Right lobe of liver (tissue), 6 donors: ENCODE data around the gene LMOD3. TPM values are rescaled to one million over a fixed set of nuclear protein-coding genes. Genes with fewer than 3 reads are reported as not detected.
A peak's percentile ranks its signal among the peaks of the same experiment; 100 is the strongest.

Experiments used
- ATAC-seq, 4 donors: fragments of 200-7000 bp; cut with Tn5 transposase; one replicate each; pipeline ENCODE4 v1.9.1; 2020; ENCODE audit warnings: mild to moderate bottlenecking in 4 of 4, moderate library complexity in 4 of 4
- DNase-seq, 3 donors: peaks; one replicate each; pipeline ENCODE4 v3.0.0-alpha.2; 2020
- H3K27ac ChIP-seq, 3 donors: fragments of 200-600 bp; one replicate each; pipeline ENCODE4 v1.8.0; 2022
- H3K27me3 ChIP-seq, 2 donors: fragments of 200-600 bp; one replicate each; pipeline ENCODE4 v1.8.0; 2022
- H3K36me3 ChIP-seq, 4 donors: fragments of 200-600 bp; sonication (generic) in 1 of 4; one replicate each; pipeline versions ENCODE4 v1.5.1 to v1.8.0; 2017 to 2022; ENCODE audit warnings: control low read depth in 1 of 4
- H3K4me1 ChIP-seq, 4 donors: fragments of 200-600 bp; sonication (generic) in 1 of 4; one replicate each; pipeline versions ENCODE4 v1.5.1 to v1.8.0; 2017 to 2022; ENCODE audit warnings: control low read depth in 1 of 4
- H3K4me3 ChIP-seq, 3 donors: fragments of 200-600 bp; one replicate each; pipeline ENCODE4 v1.8.0; 2022
- H3K9me3 ChIP-seq, 4 donors: fragments of 200-600 bp; sonication (generic) in 1 of 4; one replicate each; pipeline versions ENCODE4 v1.5.1 to v1.8.0; 2017 to 2022; ENCODE audit warnings: control low read depth in 1 of 4
- POLR2A ChIP-seq: fragments of 450-650 bp; IDR thresholded peaks from one replicate; pipeline ENCODE4 v1.6.1; 2017; ENCODE audit warnings: antibody characterized with exemption, mild to moderate bottlenecking
- WGBS: methylation state at CpG from one replicate; pipeline ENCODE4 v1.1.6; 2018; ENCODE audit warnings: low coverage, low lambda C conversion rate; ENCODE audit not compliant: insufficient coverage; ENCODE audit errors: missing lambda C conversion rate; 5-methylcytosine and 5-hydroxymethylcytosine counted together
- intact Hi-C, 2 donors: fragments of 100-400 bp; cut with DNase I; formaldehyde crosslinking; loops; one replicate each; pipeline versions ENCODE4 v1.11.2 to v1.14.1; 2022
- total RNA-seq, 6 experiments: library from RNA; depleted of rRNA in 2 of 6; stranded (reverse); fragments of >200 nt in 2 of 6; fragmentation: NEBNext Ultra II Directional in 3 of 6; extraction: Animal tissue kit (Norgen Biotek cat#: 25700) in 3 of 6; gene quantifications; one replicate each; pipeline versions ENCODE4 v1.1.0 to v1.2.4, GENCODE V29; 2016 to 2023
- TF ChIP-seq, protein P1 (sequence below), 4 donors: fragments of 200-600 bp in 3 of 4; fragments of 450-650 bp in 1 of 4; IDR thresholded peaks; one replicate each; pipeline versions ENCODE4 v1.5.1 to v1.8.0; 2016 to 2022; ENCODE audit warnings: antibody characterized with exemption in 4 of 4, mild to moderate bottlenecking in 2 of 4
- donor health status: DM: no; HTN: yes; CAD: no.
- donor health status: DM: no; HTN: no; CAD: no.
- donor health status: DM: no; HTN: no; CAD: no.
- donor health status: DM: no; HTN: yes; CAD: no.
- donor health status: DM: no; HTN: yes; CAD: no.

Gene LMOD3
- total RNA-seq, 6 experiments from 2014 or later: 0.07 to 0.25 (median 0.13) TPM; not detected in 3

GRCh38 chr3:69080233-69080920, 42.0 kb downstream of the LMOD3 start, which contains the start of gene UBA3:
Gene UBA3, minus strand, starts transcription at chr3:69080365. Its CDS starts 12 bp downstream, at chr3:69080353.
- peak; percentile 35 for TF ChIP-seq POLR2A
- TF ChIP-seq, protein P1, sequence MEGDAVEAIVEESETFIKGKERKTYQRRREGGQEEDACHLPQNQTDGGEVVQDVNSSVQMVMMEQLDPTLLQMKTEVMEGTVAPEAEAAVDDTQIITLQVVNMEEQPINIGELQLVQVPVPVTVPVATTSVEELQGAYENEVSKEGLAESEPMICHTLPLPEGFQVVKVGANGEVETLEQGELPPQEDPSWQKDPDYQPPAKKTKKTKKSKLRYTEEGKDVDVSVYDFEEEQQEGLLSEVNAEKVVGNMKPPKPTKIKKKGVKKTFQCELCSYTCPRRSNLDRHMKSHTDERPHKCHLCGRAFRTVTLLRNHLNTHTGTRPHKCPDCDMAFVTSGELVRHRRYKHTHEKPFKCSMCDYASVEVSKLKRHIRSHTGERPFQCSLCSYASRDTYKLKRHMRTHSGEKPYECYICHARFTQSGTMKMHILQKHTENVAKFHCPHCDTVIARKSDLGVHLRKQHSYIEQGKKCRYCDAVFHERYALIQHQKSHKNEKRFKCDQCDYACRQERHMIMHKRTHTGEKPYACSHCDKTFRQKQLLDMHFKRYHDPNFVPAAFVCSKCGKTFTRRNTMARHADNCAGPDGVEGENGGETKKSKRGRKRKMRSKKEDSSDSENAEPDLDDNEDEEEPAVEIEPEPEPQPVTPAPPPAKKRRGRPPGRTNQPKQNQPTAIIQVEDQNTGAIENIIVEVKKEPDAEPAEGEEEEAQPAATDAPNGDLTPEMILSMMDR (IDR thresholded peaks at IDR 0.05): no peak
- no peaks in the 10 kb centered on the region for H3K27me3 ChIP-seq
- peak within 1 kb of the TSS; percentile 85 to 92 (median 91) for H3K4me3 ChIP-seq
- WGBS: 4% methylated on average over 24 of the region's 37 CpGs
- peak; percentile 94 to 95 (median 95) for DNase-seq
- intact Hi-C loops: no loop called here
- no peaks in the 10 kb centered on the region for H3K9me3 ChIP-seq
- no peaks in the 10 kb centered on the region for H3K36me3 ChIP-seq
- peak; percentile 84 to 94 (median 90) for ATAC-seq
- H3K4me1 ChIP-seq: peaks cover 0 to 30% (median 6%) of the 10 kb centered on the region in 4 donors
- H3K27ac ChIP-seq: peak within 1 kb of the TSS; percentile 49 to 86 (median 80)

DNA sequence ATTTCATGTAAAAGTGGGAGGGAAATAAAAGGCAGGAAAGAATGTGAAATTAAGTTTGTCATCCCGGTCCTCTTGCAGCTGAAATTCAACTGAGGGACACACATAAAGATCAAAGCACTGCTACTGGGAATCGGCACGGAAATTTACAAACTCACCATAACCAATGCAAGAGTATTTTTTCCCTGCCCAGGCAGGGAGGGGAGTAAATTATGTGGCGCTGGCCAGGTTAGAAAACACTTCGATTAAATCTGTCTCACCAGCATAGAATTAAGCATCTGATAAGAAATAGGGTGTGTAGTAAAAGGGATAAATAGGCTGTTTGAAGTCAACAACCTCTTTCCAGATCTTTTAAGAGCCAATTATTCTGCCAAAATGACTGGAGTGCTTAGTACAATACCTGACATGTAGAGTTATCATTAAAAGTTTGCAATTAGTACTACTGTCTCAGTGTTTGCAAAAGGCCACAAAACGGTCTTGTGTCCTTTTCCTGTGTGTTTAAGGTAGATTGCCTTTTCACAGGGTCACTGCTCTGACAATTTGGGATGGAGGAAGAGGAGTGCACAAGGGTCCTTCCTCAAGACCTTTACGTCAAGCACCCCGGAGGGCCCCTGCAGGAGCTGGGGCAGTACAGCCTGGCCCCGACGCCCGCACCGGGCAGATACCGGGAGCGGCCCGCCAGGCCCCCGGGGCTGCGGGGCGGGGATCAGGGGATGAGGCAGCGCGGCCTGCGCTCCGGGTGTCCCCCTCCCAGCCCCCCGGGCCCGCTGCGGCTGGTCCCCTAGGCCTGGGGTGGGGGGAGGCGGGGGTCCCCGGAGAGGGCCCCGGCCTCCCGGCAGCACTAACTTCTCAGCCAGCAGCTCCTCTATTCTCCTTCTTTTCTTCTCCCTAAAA, 42.9 kb downstream of the LMOD3 start:
- Histone ChIP-seq H3K9me3 (no peaks in the 10 kb centered on the region), H3K4me3 (peak overlapping the region; percentile 85 to 92 (median 91)), H3K4me1 (peaks cover 0 to 30% (median 6%) of the 10 kb centered on the region in 4 donors), H3K36me3 (peaks cover 0 to 7% (median 0%) of the 10 kb centered on the region in 4 donors), H3K27me3 (no peaks in the 10 kb centered on the region), H3K27ac (peak overlapping the region; percentile 49 to 86 (median 80))
- no peak for TF ChIP-seq POLR2A
- TF ChIP-seq, protein P1 (IDR thresholded peaks at IDR 0.05): no peak
- ATAC-seq (peak; percentile 20 to 63 (median 53)), DNase-seq (peak in 2 of 3 donors; percentile 35 to 59)
- intact Hi-C loops: no loop called here
- WGBS: 2% methylated on average over 21 of the region's 29 CpGs

DNA sequence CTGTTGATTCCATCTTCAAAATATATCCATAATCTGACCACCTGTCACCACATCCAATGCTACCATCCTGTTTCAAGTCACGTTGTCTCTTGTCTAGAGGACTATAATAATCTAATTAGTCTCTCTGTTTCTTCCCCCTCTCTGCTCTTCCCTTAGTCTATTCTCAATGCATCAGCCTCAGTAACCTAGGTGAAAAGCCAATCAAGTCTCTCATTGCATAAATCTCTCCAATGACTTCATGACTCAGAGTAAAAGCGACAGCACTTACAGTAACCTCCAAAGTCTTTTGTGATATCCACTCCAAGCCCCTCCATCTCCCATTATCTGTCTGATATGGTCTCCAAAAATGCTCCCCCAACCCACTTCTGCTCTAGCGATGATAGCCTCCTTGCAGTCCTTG, 49.5 kb downstream of the LMOD3 start:
- H3K9me3 ChIP-seq: no peaks in the 10 kb centered on the region
- H3K4me3 ChIP-seq: no peak overlapping the region
- no peaks in the 10 kb centered on the region for H3K27me3 ChIP-seq
- intact Hi-C loops: no loop called here
- H3K27ac ChIP-seq: no peak overlapping the region
- 96% methylated on average over 3 of the region's 3 CpGs for WGBS
- ATAC-seq (no peak), DNase-seq (no peak)
- peaks cover 0 to 17% (median 3%) of the 10 kb centered on the region in 4 donors for H3K36me3 ChIP-seq
- H3K4me1 ChIP-seq: peaks cover 0 to 2% (median 0%) of the 10 kb centered on the region in 4 donors
- TF ChIP-seq, protein P1 (IDR thresholded peaks at IDR 0.05): no peak
- no peak for TF ChIP-seq POLR2A

DNA sequence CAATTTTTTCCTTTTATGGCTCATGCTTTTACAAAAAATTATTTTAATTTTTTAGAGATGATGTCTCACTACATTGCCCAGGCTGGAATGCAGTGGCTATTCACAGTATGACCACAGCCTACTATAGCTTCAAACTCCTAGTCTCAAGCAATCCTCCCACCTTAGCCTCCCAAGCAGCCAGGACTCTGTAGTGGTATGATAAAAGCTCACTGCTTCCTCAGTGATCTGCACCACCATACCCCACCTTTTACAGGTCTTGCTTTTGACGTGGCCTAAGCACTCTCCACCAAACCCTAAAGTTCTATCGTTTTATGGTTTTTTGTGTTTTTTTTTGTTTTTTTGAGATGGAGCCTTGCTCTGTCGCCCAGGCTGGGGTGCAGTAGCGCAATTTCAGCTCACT, 56.3 kb downstream of the LMOD3 start:
- H3K9me3 ChIP-seq: no peaks in the 10 kb centered on the region
- DNase-seq (no peak), ATAC-seq (no peak)
- no peak overlapping the region for H3K27ac ChIP-seq
- peaks cover 0 to 26% (median 8%) of the 10 kb centered on the region in 4 donors for H3K36me3 ChIP-seq
- WGBS: 75% methylated on average over 4 of the region's 4 CpGs
- TF ChIP-seq, protein P1 (IDR thresholded peaks at IDR 0.05): no peak
- no peak for TF ChIP-seq POLR2A
- no peaks in the 10 kb centered on the region for H3K4me1 ChIP-seq
- intact Hi-C loops: no loop called here
- no peaks in the 10 kb centered on the region for H3K27me3 ChIP-seq
- no peak overlapping the region for H3K4me3 ChIP-seq
